ENCODE results near the gene MBD5.

Gene MBD5

DNA sequence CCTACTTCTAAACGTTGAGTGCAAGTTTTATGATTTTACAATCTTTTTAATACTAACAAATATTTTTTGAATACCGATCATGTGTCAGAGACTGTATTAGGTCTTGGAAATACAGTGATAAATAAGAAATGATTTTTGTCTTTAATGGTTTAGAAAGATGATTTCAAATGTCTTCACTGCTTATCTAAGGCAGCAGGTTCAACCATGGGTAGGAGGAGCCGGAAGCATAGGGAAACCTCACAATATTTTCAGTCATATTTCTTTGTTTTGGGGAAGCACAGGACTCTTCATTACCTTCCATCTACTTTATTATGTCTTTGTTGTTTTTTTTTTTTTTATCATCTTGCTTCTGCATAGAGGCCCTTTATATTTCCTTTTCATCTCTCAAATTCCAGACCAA is 458.5 kb downstream of the MBD5 start:
- DNase-seq (ENCODE audit: low read depth) = no peak
- no peak overlapping the region for H3K4me3 ChIP-seq (ENCODE audit: low read length)
- TF ChIP-seq, protein P1, sequence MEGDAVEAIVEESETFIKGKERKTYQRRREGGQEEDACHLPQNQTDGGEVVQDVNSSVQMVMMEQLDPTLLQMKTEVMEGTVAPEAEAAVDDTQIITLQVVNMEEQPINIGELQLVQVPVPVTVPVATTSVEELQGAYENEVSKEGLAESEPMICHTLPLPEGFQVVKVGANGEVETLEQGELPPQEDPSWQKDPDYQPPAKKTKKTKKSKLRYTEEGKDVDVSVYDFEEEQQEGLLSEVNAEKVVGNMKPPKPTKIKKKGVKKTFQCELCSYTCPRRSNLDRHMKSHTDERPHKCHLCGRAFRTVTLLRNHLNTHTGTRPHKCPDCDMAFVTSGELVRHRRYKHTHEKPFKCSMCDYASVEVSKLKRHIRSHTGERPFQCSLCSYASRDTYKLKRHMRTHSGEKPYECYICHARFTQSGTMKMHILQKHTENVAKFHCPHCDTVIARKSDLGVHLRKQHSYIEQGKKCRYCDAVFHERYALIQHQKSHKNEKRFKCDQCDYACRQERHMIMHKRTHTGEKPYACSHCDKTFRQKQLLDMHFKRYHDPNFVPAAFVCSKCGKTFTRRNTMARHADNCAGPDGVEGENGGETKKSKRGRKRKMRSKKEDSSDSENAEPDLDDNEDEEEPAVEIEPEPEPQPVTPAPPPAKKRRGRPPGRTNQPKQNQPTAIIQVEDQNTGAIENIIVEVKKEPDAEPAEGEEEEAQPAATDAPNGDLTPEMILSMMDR (IDR thresholded peaks at IDR 0.05; ENCODE audit: insufficient read depth, low read depth, low read length, missing control alignments) = no peak

DNA sequence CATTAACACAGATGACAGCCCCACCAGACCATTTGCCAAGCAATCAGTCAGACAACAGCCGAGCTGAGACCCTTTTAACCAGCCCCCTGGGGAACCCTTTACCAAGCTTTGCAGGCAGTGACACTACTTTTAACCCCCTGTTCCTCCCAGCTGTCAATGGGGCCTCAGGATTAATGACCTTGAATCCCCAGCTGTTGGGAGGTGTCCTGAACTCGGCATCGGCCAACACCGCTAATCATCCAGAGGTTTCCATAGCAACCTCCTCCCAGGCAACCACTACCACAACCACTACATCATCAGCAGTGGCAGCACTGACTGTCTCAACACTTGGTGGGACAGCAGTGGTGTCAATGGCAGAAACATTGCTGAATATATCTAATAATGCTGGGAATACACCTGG is 462.8 kb downstream of the MBD5 start:
- H3K4me3 ChIP-seq (ENCODE audit: low read length) = no peak overlapping the region

DNA sequence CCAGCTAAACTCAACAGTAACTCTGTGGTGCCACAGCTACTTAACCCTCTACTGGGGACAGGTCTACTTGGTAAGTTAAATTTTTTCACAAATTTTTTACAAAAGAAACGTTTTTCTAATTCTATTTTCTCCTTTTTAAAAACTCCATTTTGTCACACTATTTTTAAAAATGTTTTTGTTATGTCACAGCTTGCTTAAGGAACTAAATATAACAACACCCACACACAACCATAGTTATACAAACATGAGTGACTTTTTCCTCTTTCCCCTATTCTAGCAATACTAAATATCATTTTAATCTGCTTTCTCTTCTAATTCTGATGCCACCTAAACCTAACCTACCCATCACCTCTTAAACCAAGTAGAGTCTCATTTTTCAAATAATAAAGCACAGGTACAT is 463.2 kb downstream of the MBD5 start:
- TF ChIP-seq, protein P1 (IDR thresholded peaks at IDR 0.05; ENCODE audit: insufficient read depth, low read depth, low read length, missing control alignments) = no peak
- no peak overlapping the region for H3K4me3 ChIP-seq (ENCODE audit: low read length)
- DNase-seq (ENCODE audit: low read depth) = no peak

More for the DNA sequence above, 462.8 kb downstream of the MBD5 start:
- no peak for DNase-seq (ENCODE audit: low read depth)
- TF ChIP-seq, protein P1 (IDR thresholded peaks at IDR 0.05; ENCODE audit: insufficient read depth, low read depth, low read length, missing control alignments) = no peak

DNA sequence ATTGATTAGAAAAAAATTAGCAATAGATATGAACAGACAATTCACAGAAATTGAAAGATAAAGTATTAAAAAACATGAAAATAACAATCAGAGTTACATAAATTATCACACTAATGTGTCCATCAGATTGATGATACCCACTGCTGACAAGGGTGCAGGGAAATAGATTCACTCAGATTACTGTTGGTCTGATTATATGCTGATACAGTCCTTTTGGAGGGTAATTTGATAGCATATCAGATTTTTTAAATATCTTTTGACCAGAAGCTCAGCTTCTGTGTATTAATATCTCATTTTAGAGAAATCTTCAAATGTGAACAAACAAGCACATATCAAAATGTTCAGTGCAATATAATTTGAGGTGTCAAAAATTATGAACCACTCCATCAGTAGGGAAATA is 465.8 kb downstream of the MBD5 start:
- no peak for DNase-seq (ENCODE audit: low read depth)
- TF ChIP-seq, protein P1 (IDR thresholded peaks at IDR 0.05; ENCODE audit: insufficient read depth, low read depth, low read length, missing control alignments) = no peak
- no peak overlapping the region for H3K4me3 ChIP-seq (ENCODE audit: low read length)

DNA sequence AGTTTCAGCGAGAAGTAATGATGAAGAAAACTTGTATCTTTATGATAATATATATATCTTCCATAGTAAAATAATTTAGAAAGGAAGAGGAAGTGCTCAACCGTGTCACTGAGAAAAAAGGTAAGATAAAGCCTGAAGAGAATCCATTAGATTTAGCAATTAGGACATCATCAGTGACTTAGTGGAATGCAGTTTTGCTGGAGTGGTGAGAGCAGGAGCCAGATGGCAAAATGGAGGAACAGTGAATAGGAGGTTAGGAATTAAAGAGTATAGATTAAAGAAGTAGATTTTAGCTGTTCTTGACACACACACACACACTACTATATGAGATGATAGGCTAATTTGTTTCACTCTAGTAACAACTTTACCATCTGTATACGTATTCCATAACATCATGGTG is 466.5 kb downstream of the MBD5 start:
- peak; percentile 33 for DNase-seq (ENCODE audit: low read depth)
- H3K4me3 ChIP-seq (ENCODE audit: low read length) = no peak overlapping the region
- TF ChIP-seq, protein P1 (IDR thresholded peaks at IDR 0.05; ENCODE audit: insufficient read depth, low read depth, low read length, missing control alignments) = no peak

DNA sequence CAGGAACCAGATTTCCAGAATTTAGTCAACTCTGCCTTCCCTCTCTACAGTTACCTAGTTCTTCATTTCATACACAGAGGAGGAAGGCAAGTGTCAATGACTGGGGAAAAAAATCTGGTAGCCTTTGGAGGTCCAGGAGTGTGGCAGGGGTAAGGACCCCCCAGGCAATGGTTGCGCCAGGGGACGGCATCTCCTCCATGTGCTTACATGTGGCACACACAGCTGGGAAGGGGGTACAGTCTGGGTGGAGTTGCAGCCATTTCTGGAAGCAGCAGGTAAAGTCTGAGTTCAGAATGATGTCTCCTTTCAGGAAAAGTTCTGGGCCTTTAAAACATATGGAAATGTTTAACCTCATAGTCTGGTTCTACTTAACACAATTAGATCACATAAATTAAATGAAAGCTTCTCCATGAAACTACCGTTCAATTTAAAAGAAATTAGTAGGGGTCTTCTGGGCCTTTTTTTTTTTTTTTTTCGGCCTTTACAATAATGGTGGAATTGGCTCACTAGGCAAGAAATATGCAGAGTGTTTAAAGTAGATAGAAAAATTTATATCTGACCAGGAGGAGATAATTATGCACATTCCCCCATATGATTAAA is 470.0 kb downstream of the MBD5 start:
- H3K4me3 ChIP-seq (ENCODE audit: low read length) = no peak overlapping the region
- TF ChIP-seq, protein P1 (IDR thresholded peaks at IDR 0.05; ENCODE audit: insufficient read depth, low read depth, low read length, missing control alignments) = no peak
- DNase-seq (ENCODE audit: low read depth) = no peak
